Trophoblast cell (in vitro differentiated cells and primary cell): ENCODE measurements around the gene CUBN.

Experiments used
- DNase-seq, 2 donors: peaks; one replicate each; pipeline ENCODE4 v3.0.0-alpha.2; 2016
- H2AFZ ChIP-seq: 2 replicates; pipeline ENCODE4 v1.6.1; 2013; ENCODE audit warnings: low read length, moderate library complexity, mild to moderate bottlenecking; ENCODE audit not compliant: insufficient read depth, poor library complexity
- H2AK5ac ChIP-seq: 2 replicates; pipeline ENCODE4 v1.6.1; 2013; ENCODE audit warnings: mild to moderate bottlenecking, low read length
- H2BK120ac ChIP-seq: 2 replicates; pipeline ENCODE4 v1.6.1; 2013; ENCODE audit warnings: low read length, mild to moderate bottlenecking, moderate library complexity; ENCODE audit not compliant: insufficient read depth, poor library complexity
- H2BK12ac ChIP-seq: 2 replicates; pipeline ENCODE4 v1.6.1; 2013; ENCODE audit warnings: mild to moderate bottlenecking, low read length, moderate library complexity
- H2BK5ac ChIP-seq: 2 replicates; pipeline ENCODE4 v1.6.1; 2013; ENCODE audit warnings: low read length, low read depth, moderate library complexity, mild to moderate bottlenecking; ENCODE audit not compliant: poor library complexity
- H3K14ac ChIP-seq: 2 replicates; pipeline ENCODE4 v1.6.1; 2013; ENCODE audit warnings: mild to moderate bottlenecking, low read length
- H3K18ac ChIP-seq: 2 replicates; pipeline ENCODE4 v1.6.1; 2013; ENCODE audit warnings: mild to moderate bottlenecking, low read length
- H3K23ac ChIP-seq: 2 replicates; pipeline ENCODE4 v1.6.1; 2013; ENCODE audit warnings: low read length
- H3K27ac ChIP-seq: 2 replicates; pipeline ENCODE4 v1.5.1; 2013; ENCODE audit warnings: low read depth, mild to moderate bottlenecking, inconsistent platforms, low read length, moderate library complexity
- H3K27me3 ChIP-seq: 2 replicates; pipeline ENCODE4 v1.6.1; 2013; ENCODE audit warnings: inconsistent platforms, mild to moderate bottlenecking, low read length, moderate library complexity; ENCODE audit not compliant: insufficient read depth
- H3K36me3 ChIP-seq, 2 experiments: 1 replicate in 1 of 2; 2 replicates in 1 of 2; pipeline ENCODE4 v1.6.1; 2013; ENCODE audit warnings: low read length in 2 of 2, mild to moderate bottlenecking in 2 of 2, moderate library complexity in 1 of 2; ENCODE audit not compliant: insufficient read depth in 2 of 2, control insufficient read depth in 1 of 2
- H3K4ac ChIP-seq: 2 replicates; pipeline ENCODE4 v1.6.1; 2013; ENCODE audit warnings: low read depth, mild to moderate bottlenecking, low read length, moderate library complexity
- H3K4me1 ChIP-seq, 2 experiments: 1 replicate in 1 of 2; 2 replicates in 1 of 2; pipeline ENCODE4 v1.6.1; 2013; ENCODE audit warnings: low read length in 2 of 2, mild to moderate bottlenecking in 2 of 2, moderate library complexity in 1 of 2; ENCODE audit not compliant: insufficient read depth in 2 of 2, control insufficient read depth in 1 of 2
- H3K4me2 ChIP-seq: 2 replicates; pipeline ENCODE4 v1.6.1; 2013; ENCODE audit warnings: inconsistent platforms, mild to moderate bottlenecking, low read length, moderate library complexity
- H3K4me3 ChIP-seq: 2 replicates; pipeline ENCODE4 v1.5.1; 2013; ENCODE audit warnings: mild to moderate bottlenecking, low read depth, low read length, inconsistent platforms
- H3K79me1 ChIP-seq: one replicate; pipeline ENCODE4 v1.6.1; 2013; ENCODE audit warnings: low read length
- H3K79me2 ChIP-seq: 2 replicates; pipeline ENCODE4 v1.6.1; 2013; ENCODE audit warnings: low read length, mild to moderate bottlenecking; ENCODE audit not compliant: control insufficient read depth, insufficient read depth, poor library complexity
- H3K9ac ChIP-seq: 2 replicates; pipeline ENCODE4 v1.6.1; 2013; ENCODE audit warnings: mild to moderate bottlenecking, low read length
- H3K9me3 ChIP-seq: 2 replicates; pipeline ENCODE4 v1.6.1; 2013; ENCODE audit warnings: low read depth, mild to moderate bottlenecking, control low read depth, inconsistent platforms, low read length; ENCODE audit not compliant: insufficient read depth
- H4K12ac ChIP-seq: 2 replicates; pipeline ENCODE4 v1.6.1; 2013; ENCODE audit warnings: low read depth, mild to moderate bottlenecking, low read length, moderate library complexity
- H4K8ac ChIP-seq: 2 replicates; pipeline ENCODE4 v1.6.1; 2013; ENCODE audit warnings: low read depth, mild to moderate bottlenecking, low read length, moderate library complexity
- H4K91ac ChIP-seq: one replicate; pipeline ENCODE4 v1.6.1; 2013; ENCODE audit warnings: low read depth, mild to moderate bottlenecking, low read length, moderate library complexity
- WGBS: extraction: QIAGEN DNeasy Blood & Tissue Kit; methylation state at CpG from one replicate; pipeline ENCODE4 v1.1.7; 2013; ENCODE audit warnings: missing lambda C conversion rate; ENCODE audit not compliant: insufficient read length, insufficient coverage; ENCODE audit errors: extremely low coverage; 5-methylcytosine and 5-hydroxymethylcytosine counted together

Gene CUBN

GRCh38 chr10:17066807-17067206 lies 62.8 kb downstream of the CUBN start:
- no peaks in the 10 kb centered on the region for H3K36me3 ChIP-seq
- no peak overlapping the region for H3K4ac ChIP-seq
- no peak overlapping the region for H4K91ac ChIP-seq
- H2AFZ ChIP-seq: no peak overlapping the region
- no peaks in the 10 kb centered on the region for H3K9me3 ChIP-seq
- H3K4me1 ChIP-seq: peaks cover 6 to 10% of the 10 kb centered on the region in 2 experiments
- H4K12ac ChIP-seq: no peak overlapping the region
- no peak overlapping the region for H2BK120ac ChIP-seq
- no peak overlapping the region for H2BK5ac ChIP-seq
- H3K79me1 ChIP-seq: peaks cover 10% of the 10 kb centered on the region
- no peaks in the 10 kb centered on the region for H3K79me2 ChIP-seq
- no peak overlapping the region for H4K8ac ChIP-seq
- no peak overlapping the region for H3K23ac ChIP-seq
- H3K27ac ChIP-seq: no peak overlapping the region
- no CpG with 5 or more reads among the region's 3 CpGs for WGBS
- H2BK12ac ChIP-seq: no peak overlapping the region
- no peak overlapping the region for H3K9ac ChIP-seq
- H3K14ac ChIP-seq: no peak overlapping the region
- H3K18ac ChIP-seq: no peak overlapping the region
- H3K27me3 ChIP-seq: no peaks in the 10 kb centered on the region
- no peak for DNase-seq
- no peak overlapping the region for H3K4me3 ChIP-seq
- H2AK5ac ChIP-seq: no peak overlapping the region
- H3K4me2 ChIP-seq: no peak overlapping the region

- Histone ChIP-seq H3K79me2 (peaks cover 2% of the 10 kb centered on the region), H3K9ac (no peak overlapping the region), H3K79me1 (peaks cover 12% of the 10 kb centered on the region), H3K18ac (no peak overlapping the region), H2AFZ (no peak overlapping the region), H3K36me3 (no peaks in the 10 kb centered on the region), H3K27me3 (no peaks in the 10 kb centered on the region), H3K4me1 (peaks cover 8 to 13% of the 10 kb centered on the region in 2 experiments), H4K91ac (no peak overlapping the region), H2BK5ac (no peak overlapping the region), H3K23ac (no peak overlapping the region), H4K12ac (no peak overlapping the region), H3K27ac (no peak overlapping the region), H3K4me2 (no peak overlapping the region), H2AK5ac (no peak overlapping the region), H3K14ac (no peak overlapping the region), H2BK120ac (no peak overlapping the region), H3K4ac (no peak overlapping the region), H3K9me3 (no peaks in the 10 kb centered on the region), H3K4me3 (no peak overlapping the region), H4K8ac (no peak overlapping the region), H2BK12ac (no peak overlapping the region)
- no CpG with 5 or more reads among the region's 1 CpG for WGBS
- no peak for DNase-seq
These were observed 63.6 kb downstream of the CUBN start for GRCh38 chr10:17066000-17066399.

GRCh38 chr10:17065273-17065672 lies 64.3 kb downstream of the CUBN start:
- Histone ChIP-seq H2BK5ac (no peak overlapping the region), H3K27me3 (no peaks in the 10 kb centered on the region), H3K9ac (no peak overlapping the region), H4K91ac (no peak overlapping the region), H3K18ac (no peak overlapping the region), H3K14ac (no peak overlapping the region), H2BK120ac (no peak overlapping the region), H2AFZ (no peak overlapping the region), H4K12ac (no peak overlapping the region), H3K4ac (no peak overlapping the region), H3K27ac (no peak overlapping the region), H3K4me2 (no peak overlapping the region), H3K36me3 (no peaks in the 10 kb centered on the region), H3K9me3 (no peaks in the 10 kb centered on the region), H4K8ac (no peak overlapping the region), H3K23ac (no peak overlapping the region), H2BK12ac (peak overlapping the region; percentile 71), H3K79me2 (peaks cover 2% of the 10 kb centered on the region), H3K4me3 (no peak overlapping the region), H3K79me1 (peaks cover 12% of the 10 kb centered on the region), H3K4me1 (peaks cover 8 to 13% of the 10 kb centered on the region in 2 experiments), H2AK5ac (no peak overlapping the region)
- DNase-seq: no peak
- no CpG with 5 or more reads among the region's 6 CpGs for WGBS

GRCh38 chr10:17064435-17064834 lies 65.2 kb downstream of the CUBN start:
- Histone ChIP-seq H4K91ac (no peak overlapping the region), H4K8ac (no peak overlapping the region), H3K14ac (no peak overlapping the region), H2AFZ (no peak overlapping the region), H3K79me2 (peaks cover 2% of the 10 kb centered on the region), H3K4ac (no peak overlapping the region), H2BK5ac (no peak overlapping the region), H3K18ac (no peak overlapping the region), H2BK12ac (no peak overlapping the region), H4K12ac (no peak overlapping the region), H3K4me2 (no peak overlapping the region), H3K4me1 (peaks cover 8 to 13% of the 10 kb centered on the region in 2 experiments), H3K27me3 (no peaks in the 10 kb centered on the region), H3K9me3 (no peaks in the 10 kb centered on the region), H3K27ac (no peak overlapping the region), H2BK120ac (peak overlapping the region; percentile 62), H3K79me1 (peaks cover 12% of the 10 kb centered on the region), H3K23ac (no peak overlapping the region), H3K4me3 (no peak overlapping the region), H3K9ac (no peak overlapping the region), H3K36me3 (no peaks in the 10 kb centered on the region), H2AK5ac (no peak overlapping the region)
- no CpG with 5 or more reads among the region's 2 CpGs for WGBS
- no peak for DNase-seq
